SU-DHL-6 (cell line): ENCODE measurements around the gene MORN3.

Experiments
- EZH2phosphoT487 ChIP-seq: fragments of 200-600 bp; sonication (generic), shearing (Covaris generic); conservative IDR thresholded peaks from 2 replicates; pipeline ENCODE4 v1.6.1; 2018; ENCODE audit warnings: mild to moderate bottlenecking, antibody characterized with exemption, low read length, moderate library complexity, mixed read lengths
- TF ChIP-seq, protein P1 (sequence below): fragments of 200-600 bp; sonication (generic); IDR thresholded peaks from one replicate; pipeline ENCODE4 v1.5.1; 2017; ENCODE audit warnings: antibody characterized with exemption, mild to moderate bottlenecking, low read length, moderate library complexity; ENCODE audit not compliant: insufficient read depth, poor library complexity, severe bottlenecking

- TF ChIP-seq, protein P1, sequence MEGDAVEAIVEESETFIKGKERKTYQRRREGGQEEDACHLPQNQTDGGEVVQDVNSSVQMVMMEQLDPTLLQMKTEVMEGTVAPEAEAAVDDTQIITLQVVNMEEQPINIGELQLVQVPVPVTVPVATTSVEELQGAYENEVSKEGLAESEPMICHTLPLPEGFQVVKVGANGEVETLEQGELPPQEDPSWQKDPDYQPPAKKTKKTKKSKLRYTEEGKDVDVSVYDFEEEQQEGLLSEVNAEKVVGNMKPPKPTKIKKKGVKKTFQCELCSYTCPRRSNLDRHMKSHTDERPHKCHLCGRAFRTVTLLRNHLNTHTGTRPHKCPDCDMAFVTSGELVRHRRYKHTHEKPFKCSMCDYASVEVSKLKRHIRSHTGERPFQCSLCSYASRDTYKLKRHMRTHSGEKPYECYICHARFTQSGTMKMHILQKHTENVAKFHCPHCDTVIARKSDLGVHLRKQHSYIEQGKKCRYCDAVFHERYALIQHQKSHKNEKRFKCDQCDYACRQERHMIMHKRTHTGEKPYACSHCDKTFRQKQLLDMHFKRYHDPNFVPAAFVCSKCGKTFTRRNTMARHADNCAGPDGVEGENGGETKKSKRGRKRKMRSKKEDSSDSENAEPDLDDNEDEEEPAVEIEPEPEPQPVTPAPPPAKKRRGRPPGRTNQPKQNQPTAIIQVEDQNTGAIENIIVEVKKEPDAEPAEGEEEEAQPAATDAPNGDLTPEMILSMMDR = no peak
- no peak for TF ChIP-seq EZH2phosphoT487
Measured at GRCh38 chr12:121689430-121689829, 20.0 kb upstream of the MORN3 start.
